Measurements from ENCODE around the gene CD8A. TPM values are rescaled to one million over a fixed set of nuclear protein-coding genes. Genes with fewer than 3 reads are reported as not detected.

CD8A gene
- total and polyA plus RNA-seq, 4 donors: 1.5 to 3.9 (median 3.2) TPM

DNA sequence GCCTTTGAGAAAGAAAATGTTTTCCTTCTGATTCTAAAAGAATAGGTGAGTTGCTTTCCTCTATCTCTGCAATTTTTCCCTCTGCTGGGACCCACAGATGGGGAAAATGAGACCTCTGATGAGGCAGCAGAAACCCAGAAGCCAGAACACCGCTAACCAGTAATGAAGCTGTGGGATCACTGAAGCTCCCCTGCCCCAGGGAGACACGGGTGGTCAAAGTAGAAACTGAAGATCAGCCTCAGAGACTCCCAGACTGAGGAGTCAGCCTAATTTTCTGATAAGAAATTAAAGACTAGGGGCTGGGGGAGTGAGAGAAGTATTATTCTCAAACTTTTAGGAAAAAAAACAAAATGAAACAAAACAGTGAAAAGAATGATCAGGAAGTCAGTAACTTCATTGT is 40.8 kb upstream of the CD8A start:
- 51 to 54% methylated on average over 2 of the region's 2 CpGs for WGBS, 2 donors

DNA sequence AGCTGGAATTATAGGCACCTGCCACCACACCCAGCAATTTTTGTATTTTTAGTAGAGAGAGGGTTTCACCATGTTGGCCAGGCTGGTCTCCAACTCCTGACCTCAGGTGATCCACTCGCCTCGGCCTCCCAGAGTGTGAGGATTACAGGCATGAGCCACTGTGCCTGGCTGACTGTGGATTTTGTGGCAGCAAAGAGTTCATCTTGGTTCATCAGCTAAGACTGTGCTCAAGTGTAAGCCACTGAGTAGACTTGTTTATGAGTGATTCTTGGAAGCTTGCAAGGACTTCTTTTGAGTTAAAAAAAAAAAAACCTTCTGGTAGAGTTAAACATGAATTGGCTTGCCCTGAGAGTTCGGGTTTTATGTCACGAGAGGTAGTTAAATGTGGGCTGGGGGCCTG is 36.2 kb upstream of the CD8A start:
- Histone ChIP-seq H3K4me3 (ENCODE audit: low read length in 2 of 2) (no peak overlapping the region), H3K27ac (ENCODE audit: low read depth in 1 of 2, low read length in 2 of 2) (no peak overlapping the region), H3K36me3 (ENCODE audit: control insufficient read depth in 1 of 2, insufficient read depth in 2 of 2, low read length in 1 of 2) (no peaks in the 10 kb centered on the region), H3K4me1 (ENCODE audit: control insufficient read depth in 1 of 2, insufficient read depth in 2 of 2, low read length in 2 of 2) (no peaks in the 10 kb centered on the region), H3K9me3 (ENCODE audit: control insufficient read depth, low read length) (peaks cover 2% of the 10 kb centered on the region), H3K27me3 (ENCODE audit: control insufficient read depth in 1 of 2, insufficient read depth in 2 of 2, low read length in 1 of 2) (no peaks in the 10 kb centered on the region)
- ATAC-seq (ENCODE audit: low FRiP score) (no peak), DNase-seq (no peak)
- whole genome bisulfite sequencing, 2 donors: 90 to 94% methylated on average over 4 of the region's 4 CpGs
- intact Hi-C loops (cut with DNase I): no loop called here

More for the DNA sequence above, 40.8 kb upstream of the CD8A start:
- Histone ChIP-seq H3K27ac (ENCODE audit: low read depth in 1 of 2, low read length in 2 of 2) (no peak overlapping the region), H3K36me3 (ENCODE audit: control insufficient read depth in 1 of 2, insufficient read depth in 2 of 2, low read length in 1 of 2) (no peaks in the 10 kb centered on the region), H3K27me3 (ENCODE audit: control insufficient read depth in 1 of 2, insufficient read depth in 2 of 2, low read length in 1 of 2) (no peaks in the 10 kb centered on the region), H3K4me3 (ENCODE audit: low read length in 2 of 2) (no peak overlapping the region), H3K9me3 (ENCODE audit: control insufficient read depth, low read length) (no peaks in the 10 kb centered on the region), H3K4me1 (ENCODE audit: control insufficient read depth in 1 of 2, insufficient read depth in 2 of 2, low read length in 2 of 2) (no peaks in the 10 kb centered on the region)
- DNase-seq: no peak
- no peak for ATAC-seq (ENCODE audit: low FRiP score)
- intact Hi-C loops (cut with DNase I): no loop called here

DNA sequence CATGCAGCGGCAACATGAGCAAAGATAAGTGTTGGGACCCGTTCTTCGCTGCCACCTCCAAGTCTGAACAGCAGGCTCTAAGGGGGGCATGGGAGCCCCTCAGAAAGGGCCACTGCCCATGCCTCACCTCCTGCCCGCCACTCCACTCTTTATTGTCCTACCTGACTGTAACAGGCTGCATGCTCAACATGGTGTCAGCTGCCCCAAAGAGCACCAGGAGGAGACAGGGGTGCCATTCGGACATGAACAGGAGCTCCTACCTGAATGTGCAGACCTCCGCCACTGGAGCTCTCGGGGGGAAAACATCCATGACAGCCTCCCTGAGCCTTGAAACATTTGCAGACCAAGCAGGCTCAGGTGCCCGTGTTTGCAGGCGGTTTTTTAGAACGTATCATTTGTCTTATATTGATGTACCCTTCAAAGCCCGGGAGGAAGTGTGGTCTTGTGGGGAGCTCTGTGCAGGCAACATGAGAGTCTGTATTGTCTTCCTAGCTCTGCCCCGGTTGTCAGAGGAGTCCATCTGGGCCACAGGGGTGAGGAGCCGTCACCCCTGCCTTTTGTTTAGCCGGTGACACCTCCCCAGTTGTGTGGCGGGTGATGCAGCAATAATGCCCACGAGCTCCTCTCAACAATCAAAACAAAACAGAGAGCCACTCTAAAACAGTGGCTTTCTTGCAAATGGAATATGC is 35.1 kb upstream of the CD8A start:
- WGBS, 2 donors: 73 to 74% methylated on average over 16 of the region's 16 CpGs
- Histone ChIP-seq H3K9me3 (ENCODE audit: control insufficient read depth, low read length) (peaks cover 5% of the 10 kb centered on the region), H3K4me1 (ENCODE audit: control insufficient read depth in 1 of 2, insufficient read depth in 2 of 2, low read length in 2 of 2) (no peaks in the 10 kb centered on the region), H3K27ac (ENCODE audit: low read depth in 1 of 2, low read length in 2 of 2) (no peak overlapping the region), H3K4me3 (ENCODE audit: low read length in 2 of 2) (no peak overlapping the region), H3K27me3 (ENCODE audit: control insufficient read depth in 1 of 2, insufficient read depth in 2 of 2, low read length in 1 of 2) (no peaks in the 10 kb centered on the region), H3K36me3 (ENCODE audit: control insufficient read depth in 1 of 2, insufficient read depth in 2 of 2, low read length in 1 of 2) (no peaks in the 10 kb centered on the region)
- ATAC-seq (ENCODE audit: low FRiP score) (no peak), DNase-seq (no peak)
- intact Hi-C loops (cut with DNase I): no loop called here

DNA sequence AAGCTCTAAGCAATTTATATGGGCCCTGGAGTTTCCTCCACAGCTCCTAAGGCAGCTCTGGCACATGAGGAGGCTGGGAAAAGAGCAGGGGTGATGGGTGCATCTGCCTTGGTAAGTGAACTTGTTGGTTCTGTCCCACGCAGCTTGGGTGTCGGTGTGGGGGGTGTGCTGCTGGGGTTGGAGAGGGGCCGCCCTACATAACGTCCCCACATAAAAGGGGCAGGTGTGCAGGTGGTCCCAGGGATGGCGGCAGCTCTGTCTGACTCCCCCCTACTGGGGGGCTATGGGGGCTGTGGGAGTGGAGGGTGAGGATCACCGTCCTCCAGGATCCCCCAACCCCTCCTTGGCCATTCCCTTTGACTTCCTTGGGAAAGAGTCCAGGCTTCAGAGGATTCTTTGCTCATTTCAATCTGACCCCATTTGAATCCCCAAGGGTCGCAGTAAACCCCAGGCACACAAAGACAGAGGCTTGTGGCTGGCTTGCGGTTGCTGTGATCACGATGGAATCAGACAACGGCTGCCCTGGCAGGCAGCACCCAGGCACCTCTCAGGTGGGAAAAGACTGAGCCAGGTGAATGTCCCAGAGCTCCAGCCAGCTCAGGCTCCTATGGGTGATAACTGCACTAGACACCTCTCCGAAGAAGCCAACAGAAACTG is 34.5 kb upstream of the CD8A start:
- 89 to 90% methylated on average over 11 of the region's 11 CpGs for WGBS, 2 donors
- intact Hi-C loops (cut with DNase I): no loop called here
- no peaks in the 10 kb centered on the region for H3K27me3 ChIP-seq (ENCODE audit: control insufficient read depth in 1 of 2, insufficient read depth in 2 of 2, low read length in 1 of 2)
- no peaks in the 10 kb centered on the region for H3K4me1 ChIP-seq (ENCODE audit: control insufficient read depth in 1 of 2, insufficient read depth in 2 of 2, low read length in 2 of 2)
- H3K36me3 ChIP-seq (ENCODE audit: control insufficient read depth in 1 of 2, insufficient read depth in 2 of 2, low read length in 1 of 2): no peaks in the 10 kb centered on the region
- H3K4me3 ChIP-seq (ENCODE audit: low read length in 2 of 2): no peak overlapping the region
- peaks cover 5% of the 10 kb centered on the region for H3K9me3 ChIP-seq (ENCODE audit: control insufficient read depth, low read length)
- no peak for DNase-seq
- ATAC-seq (ENCODE audit: low FRiP score): no peak
- no peak overlapping the region for H3K27ac ChIP-seq (ENCODE audit: low read depth in 1 of 2, low read length in 2 of 2)

DNA sequence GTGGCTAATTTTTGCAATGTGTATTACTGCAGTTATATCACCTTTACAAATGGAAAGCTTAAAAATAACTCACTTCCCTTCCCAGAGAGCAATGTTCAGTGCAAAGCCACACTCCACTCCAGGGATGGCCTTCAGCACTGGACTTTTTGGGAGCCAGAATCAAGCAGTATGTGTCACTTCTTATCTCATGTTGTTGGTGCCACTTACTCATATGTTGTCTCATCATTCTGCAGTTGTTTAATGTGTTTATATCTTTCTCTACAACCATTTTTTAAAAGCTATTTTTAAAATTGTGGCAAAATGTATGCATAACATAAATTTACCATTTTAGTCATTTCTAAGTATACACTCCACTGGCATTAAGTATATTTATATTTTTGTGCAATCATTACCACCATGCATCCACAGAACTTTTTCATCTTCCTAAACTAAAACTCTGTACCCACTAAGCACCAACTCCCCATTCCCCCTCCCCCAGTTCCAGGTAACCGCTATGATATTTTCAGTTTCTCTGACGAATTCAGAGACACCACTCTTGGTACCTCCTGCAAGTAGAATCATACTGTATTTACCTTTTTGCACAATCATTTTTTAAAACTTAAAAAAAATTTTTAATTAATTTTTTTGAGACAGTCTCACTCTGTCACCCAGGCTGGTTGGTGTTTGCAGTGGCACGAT is 32.1 kb upstream of the CD8A start:
- 82 to 97% methylated on average over 3 of the region's 3 CpGs for WGBS, 2 donors

DNA sequence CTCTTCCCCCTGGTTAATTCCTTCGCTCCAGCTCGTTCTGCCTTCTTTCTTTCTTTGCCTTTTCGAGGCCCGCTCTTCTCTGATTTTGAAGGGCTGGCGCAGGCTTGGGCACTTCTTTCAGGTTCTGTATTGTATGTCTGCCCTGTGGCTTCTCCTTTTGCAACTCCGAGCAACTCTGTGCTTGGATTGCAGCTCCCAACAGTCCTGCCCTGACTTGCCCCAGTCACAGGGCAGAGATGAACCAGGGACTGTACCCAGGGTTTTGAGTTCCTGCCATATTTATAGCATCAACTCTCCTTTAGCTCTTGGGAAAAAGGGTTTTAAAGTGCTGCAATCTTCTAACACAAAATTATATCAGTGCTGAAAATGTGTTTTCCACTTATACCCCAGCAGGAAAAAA is 31.1 kb upstream of the CD8A start:
- ATAC-seq (ENCODE audit: low FRiP score) (no peak), DNase-seq (no peak)
- H3K4me1 ChIP-seq (ENCODE audit: control insufficient read depth in 1 of 2, insufficient read depth in 2 of 2, low read length in 2 of 2): no peaks in the 10 kb centered on the region
- H3K27me3 ChIP-seq (ENCODE audit: control insufficient read depth in 1 of 2, insufficient read depth in 2 of 2, low read length in 1 of 2): no peaks in the 10 kb centered on the region
- peaks cover 5% of the 10 kb centered on the region for H3K9me3 ChIP-seq (ENCODE audit: control insufficient read depth, low read length)
- H3K27ac ChIP-seq (ENCODE audit: low read depth in 1 of 2, low read length in 2 of 2): no peak overlapping the region
- intact Hi-C loops (cut with DNase I): no loop called here
- 92% methylated on average over 6 of the region's 6 CpGs for WGBS, 2 donors
- no peaks in the 10 kb centered on the region for H3K36me3 ChIP-seq (ENCODE audit: control insufficient read depth in 1 of 2, insufficient read depth in 2 of 2, low read length in 1 of 2)
- H3K4me3 ChIP-seq (ENCODE audit: low read length in 2 of 2): no peak overlapping the region

More for the DNA sequence above, 32.1 kb upstream of the CD8A start:
- Histone ChIP-seq H3K9me3 (ENCODE audit: control insufficient read depth, low read length) (peaks cover 5% of the 10 kb centered on the region), H3K4me3 (ENCODE audit: low read length in 2 of 2) (no peak overlapping the region), H3K36me3 (ENCODE audit: control insufficient read depth in 1 of 2, insufficient read depth in 2 of 2, low read length in 1 of 2) (no peaks in the 10 kb centered on the region), H3K4me1 (ENCODE audit: control insufficient read depth in 1 of 2, insufficient read depth in 2 of 2, low read length in 2 of 2) (no peaks in the 10 kb centered on the region), H3K27ac (ENCODE audit: low read depth in 1 of 2, low read length in 2 of 2) (no peak overlapping the region), H3K27me3 (ENCODE audit: control insufficient read depth in 1 of 2, insufficient read depth in 2 of 2, low read length in 1 of 2) (no peaks in the 10 kb centered on the region)
- DNase-seq (no peak), ATAC-seq (ENCODE audit: low FRiP score) (no peak)
- intact Hi-C loops (cut with DNase I): no loop called here

DNA sequence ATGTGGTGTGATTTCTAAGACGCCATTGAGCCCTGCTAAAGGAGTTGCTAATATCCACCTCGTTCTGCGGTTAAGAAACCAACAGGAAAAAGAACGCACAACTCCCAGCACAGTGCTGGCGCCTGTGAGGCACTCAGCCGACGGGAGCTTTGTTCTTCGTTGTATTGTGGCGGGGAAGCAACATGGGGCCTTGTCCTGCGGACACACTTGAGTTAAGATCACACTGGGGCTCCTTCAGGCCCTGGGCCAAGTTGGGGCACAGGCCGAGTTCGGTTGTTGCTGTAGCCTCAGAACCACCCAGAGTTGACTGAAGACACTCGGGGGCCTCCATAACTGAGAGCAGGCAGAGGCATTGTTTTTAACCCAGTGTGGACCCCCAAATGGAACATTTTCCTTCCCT is 30.6 kb upstream of the CD8A start:
- ATAC-seq (ENCODE audit: low FRiP score): no peak
- 90% methylated on average over 13 of the region's 13 CpGs for WGBS, 2 donors
- no peaks in the 10 kb centered on the region for H3K36me3 ChIP-seq (ENCODE audit: control insufficient read depth in 1 of 2, insufficient read depth in 2 of 2, low read length in 1 of 2)
- no peak overlapping the region for H3K4me3 ChIP-seq (ENCODE audit: low read length in 2 of 2)
- no peak overlapping the region for H3K27ac ChIP-seq (ENCODE audit: low read depth in 1 of 2, low read length in 2 of 2)
- peaks cover 5% of the 10 kb centered on the region for H3K9me3 ChIP-seq (ENCODE audit: control insufficient read depth, low read length)
- no peak for DNase-seq
- no peaks in the 10 kb centered on the region for H3K27me3 ChIP-seq (ENCODE audit: control insufficient read depth in 1 of 2, insufficient read depth in 2 of 2, low read length in 1 of 2)
- intact Hi-C loops (cut with DNase I): no loop called here
- no peaks in the 10 kb centered on the region for H3K4me1 ChIP-seq (ENCODE audit: control insufficient read depth in 1 of 2, insufficient read depth in 2 of 2, low read length in 2 of 2)

DNA sequence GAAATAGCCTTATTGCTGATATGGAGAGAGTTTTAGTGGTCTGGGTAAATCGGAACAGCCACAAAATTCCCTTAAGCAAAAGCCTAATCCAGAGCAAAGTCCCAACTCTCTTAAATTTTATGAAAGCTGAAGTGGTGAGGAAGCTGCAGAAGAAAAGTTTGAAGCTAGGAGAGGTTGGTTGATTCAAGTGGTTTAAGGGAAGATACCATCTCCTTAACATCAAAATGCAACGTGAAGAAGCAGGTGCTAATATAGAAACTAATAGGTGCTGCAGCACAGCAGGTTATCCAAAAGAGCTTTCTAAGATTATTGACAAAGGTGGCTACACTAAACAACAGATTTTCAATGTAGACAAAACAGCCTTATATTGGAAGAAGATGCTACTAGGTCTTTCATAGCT is 28.2 kb upstream of the CD8A start:
- ATAC-seq (ENCODE audit: low FRiP score) (no peak), DNase-seq (no peak)
- Histone ChIP-seq H3K36me3 (ENCODE audit: control insufficient read depth in 1 of 2, insufficient read depth in 2 of 2, low read length in 1 of 2) (no peaks in the 10 kb centered on the region), H3K27me3 (ENCODE audit: control insufficient read depth in 1 of 2, insufficient read depth in 2 of 2, low read length in 1 of 2) (no peaks in the 10 kb centered on the region), H3K4me3 (ENCODE audit: low read length in 2 of 2) (no peak overlapping the region), H3K9me3 (ENCODE audit: control insufficient read depth, low read length) (peaks cover 5% of the 10 kb centered on the region), H3K27ac (ENCODE audit: low read depth in 1 of 2, low read length in 2 of 2) (no peak overlapping the region), H3K4me1 (ENCODE audit: control insufficient read depth in 1 of 2, insufficient read depth in 2 of 2, low read length in 2 of 2) (no peaks in the 10 kb centered on the region)
- WGBS, 2 donors: 91 to 97% methylated on average over 2 of the region's 2 CpGs
- intact Hi-C loops (cut with DNase I): no loop called here

Data from aorta (tissue), 5 donors.